Glutamatergic neuron (in vitro differentiated cells): Measurements from ENCODE around the gene ZNF474. TPM values are rescaled to one million over a fixed set of nuclear protein-coding genes. Genes with fewer than 3 reads are reported as not detected.

Experiments
- DNase-seq: peaks from one replicate; pipeline ENCODE4 v3.0.0; 2022
- H3K27ac Mint-ChIP-seq: one replicate; pipeline ENCODE4 v1.8.0; 2020; ENCODE audit warnings: mild to moderate bottlenecking, mixed read lengths, inconsistent platforms; ENCODE audit not compliant: unreplicated experiment
- H3K27me3 Mint-ChIP-seq: one replicate; pipeline ENCODE4 v1.8.0; 2020; ENCODE audit warnings: mild to moderate bottlenecking, moderate library complexity, mixed read lengths, inconsistent platforms; ENCODE audit not compliant: unreplicated experiment
- H3K36me3 Mint-ChIP-seq: one replicate; pipeline ENCODE4 v1.8.0; 2020; ENCODE audit warnings: mild to moderate bottlenecking, mixed read lengths, inconsistent platforms; ENCODE audit not compliant: unreplicated experiment
- H3K4me1 Mint-ChIP-seq: one replicate; pipeline ENCODE4 v1.8.0; 2020; ENCODE audit warnings: mild to moderate bottlenecking, low read depth, mixed read lengths, inconsistent platforms; ENCODE audit not compliant: unreplicated experiment
- H3K4me3 Mint-ChIP-seq: one replicate; pipeline ENCODE4 v1.8.0; 2020; ENCODE audit warnings: mild to moderate bottlenecking, mixed read lengths, inconsistent platforms; ENCODE audit not compliant: unreplicated experiment
- H3K9me3 Mint-ChIP-seq: one replicate; pipeline ENCODE4 v1.8.0; 2020; ENCODE audit warnings: mild to moderate bottlenecking, moderate library complexity, mixed read lengths, inconsistent platforms; ENCODE audit not compliant: unreplicated experiment
- CTCF ChIP-seq: fragments of 200-600 bp; sonication (generic); IDR thresholded peaks from one replicate; pipeline ENCODE4 v1.5.0; 2021; ENCODE audit not compliant: partially characterized antibody, unreplicated experiment
- total RNA-seq: library from RNA; stranded (reverse); fragmentation: NEBNext Ultra II Directional; extraction: Animal tissue kit (Norgen Biotek cat#: 25700); gene quantifications from one replicate; pipeline ENCODE4 v1.2.1, GENCODE V29; 2021; ENCODE audit not compliant: unreplicated experiment

Gene ZNF474
- total RNA-seq, 1 donor from 2014 or later, result 0.64 TPM

GRCh38 chr5:122110987-122111386, 18.4 kb upstream of the ZNF474 start:
- no peak for DNase-seq
- peaks cover 12% of the 10 kb centered on the region for H3K4me1 Mint-ChIP-seq
- no peak overlapping the region for H3K27ac Mint-ChIP-seq
- no peaks in the 10 kb centered on the region for H3K27me3 Mint-ChIP-seq
- no peaks in the 10 kb centered on the region for H3K9me3 Mint-ChIP-seq
- no peaks in the 10 kb centered on the region for H3K36me3 Mint-ChIP-seq
- TF ChIP-seq CTCF, result no peak
- H3K4me3 Mint-ChIP-seq, result no peak overlapping the region

- H3K4me3 Mint-ChIP-seq, result no peak overlapping the region
- no peak for TF ChIP-seq CTCF
- H3K27ac Mint-ChIP-seq, result no peak overlapping the region
- H3K9me3 Mint-ChIP-seq, result no peaks in the 10 kb centered on the region
- DNase-seq, result no peak
- H3K27me3 Mint-ChIP-seq, result no peaks in the 10 kb centered on the region
- H3K4me1 Mint-ChIP-seq, result peaks cover 12% of the 10 kb centered on the region
- H3K36me3 Mint-ChIP-seq, result no peaks in the 10 kb centered on the region
Observed at GRCh38 chr5:122111460-122111859, 17.9 kb upstream of the ZNF474 start.

- no peak for DNase-seq
- H3K36me3 Mint-ChIP-seq, result no peaks in the 10 kb centered on the region
- H3K27ac Mint-ChIP-seq, result no peak overlapping the region
- H3K9me3 Mint-ChIP-seq, result no peaks in the 10 kb centered on the region
- peaks cover 10% of the 10 kb centered on the region for H3K4me1 Mint-ChIP-seq
- no peak for TF ChIP-seq CTCF
- no peak overlapping the region for H3K4me3 Mint-ChIP-seq
- H3K27me3 Mint-ChIP-seq, result no peaks in the 10 kb centered on the region
Observed at GRCh38 chr5:122112063-122112462, 17.3 kb upstream of the ZNF474 start.

GRCh38 chr5:122112733-122113558, 16.4 kb upstream of the ZNF474 start:
- DNase-seq, result no peak
- Mint-ChIP-seq H3K4me1 (peaks cover 10% of the 10 kb centered on the region), H3K9me3 (no peaks in the 10 kb centered on the region), H3K27me3 (no peaks in the 10 kb centered on the region), H3K27ac (no peak overlapping the region), H3K4me3 (no peak overlapping the region), H3K36me3 (no peaks in the 10 kb centered on the region)
- TF ChIP-seq CTCF, result no peak

- DNase-seq, result no peak
- TF ChIP-seq CTCF, result no peak
- H3K9me3 Mint-ChIP-seq, result no peaks in the 10 kb centered on the region
Observed at GRCh38 chr5:122114501-122114900, 14.8 kb upstream of the ZNF474 start.

More at GRCh38 chr5:122114501-122114900, 14.8 kb upstream of the ZNF474 start:
- Mint-ChIP-seq H3K27me3 (no peaks in the 10 kb centered on the region), H3K4me3 (no peak overlapping the region), H3K36me3 (no peaks in the 10 kb centered on the region), H3K27ac (no peak overlapping the region), H3K4me1 (peaks cover 10% of the 10 kb centered on the region)
